HG03060 (cell line): Measurements from ENCODE around the gene GSG1.
"Not testable (repeated sequence)": the region's sequence is repeated elsewhere in the genome, so short reads cannot be mapped to it uniquely, and the experiment has no call there.

Experiments used
- ATAC-seq: cut with Tn5 transposase; IDR thresholded peaks from one replicate; pipeline ENCODE4 v1.9.1; 2021; ENCODE audit warnings: low read depth, moderate number of reproducible peaks; ENCODE audit not compliant: unreplicated experiment

The GSG1 gene

DNA sequence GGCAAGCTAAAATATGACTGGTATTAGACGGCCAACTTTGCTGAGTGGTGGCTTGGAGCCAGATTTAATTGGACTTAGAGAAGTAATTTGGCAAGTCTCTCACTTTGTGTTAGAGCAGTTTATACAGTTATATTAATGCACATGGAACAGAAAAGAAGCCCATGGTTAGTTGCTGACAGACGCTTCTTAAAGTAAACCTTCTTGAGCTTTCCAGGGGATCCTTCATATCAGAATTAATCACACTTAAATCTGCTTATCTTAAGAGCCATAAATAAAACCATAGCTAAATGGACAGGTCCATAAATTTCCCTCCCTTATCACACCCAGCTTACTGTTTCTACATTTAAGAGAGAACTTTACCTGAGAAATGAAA lies 9.6 kb downstream of the GSG1 start:
- ATAC-seq = no peak

- ATAC-seq = no peak
These were observed 10.1 kb downstream of the GSG1 start for GRCh38 chr12:13093191-13093847.

DNA sequence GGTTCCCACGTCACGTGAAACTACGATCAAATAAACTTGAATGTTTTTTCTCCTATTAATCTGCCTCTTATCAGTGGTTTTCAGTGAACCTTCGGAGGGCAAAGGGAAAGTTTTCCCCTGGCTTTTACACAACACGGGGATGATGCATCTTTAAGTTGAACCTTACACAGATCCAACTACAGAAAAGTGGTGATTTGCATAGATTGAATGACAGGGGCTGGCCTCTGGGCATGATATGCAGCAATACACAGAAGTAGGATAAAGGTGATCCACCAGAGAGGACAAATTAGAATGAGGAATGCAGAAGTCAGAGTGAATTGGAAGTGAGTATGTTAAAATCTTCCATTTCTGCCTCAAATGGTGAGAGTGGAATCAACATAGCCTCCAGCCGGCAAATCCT lies 11.6 kb downstream of the GSG1 start:
- ATAC-seq = no peak

GRCh38 chr12:13090054-13090453 lies 13.4 kb downstream of the GSG1 start:
- no peak for ATAC-seq

- ATAC-seq = no peak
These were observed 15.0 kb downstream of the GSG1 start for GRCh38 chr12:13088496-13088895.

GRCh38 chr12:13087766-13088165 lies 15.7 kb downstream of the GSG1 start:
- ATAC-seq = no peak

- ATAC-seq = no peak
These were observed 17.3 kb downstream of the GSG1 start for GRCh38 chr12:13085968-13086686.

GRCh38 chr12:13084898-13085640 lies 18.4 kb downstream of the GSG1 start:
- no peak for ATAC-seq

- ATAC-seq = not testable (repeated sequence)
These were observed 19.8 kb downstream of the GSG1 start for GRCh38 chr12:13083638-13084037.

- no peak for ATAC-seq
These were observed 20.6 kb downstream of the GSG1 start for GRCh38 chr12:13082861-13083260.

DNA sequence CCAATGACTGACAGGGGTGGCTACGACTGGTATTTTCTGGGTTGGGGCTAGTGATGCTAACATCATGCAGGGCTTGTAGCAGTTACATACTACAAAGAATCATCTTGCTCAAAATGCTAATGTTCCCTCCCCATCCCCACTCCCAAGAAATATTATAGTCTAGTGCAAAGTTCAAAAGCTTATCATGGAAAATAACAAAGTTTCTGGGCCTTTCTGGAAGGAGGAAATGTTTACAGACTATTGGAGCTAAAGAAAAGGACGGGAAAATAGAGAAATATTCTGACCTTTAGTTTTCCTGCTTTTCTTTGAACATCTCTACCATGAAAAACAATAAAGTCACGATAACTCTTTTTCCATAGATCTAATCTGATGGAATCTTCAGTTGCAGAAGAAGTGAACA lies 23.2 kb downstream of the GSG1 start:
- ATAC-seq = no peak

- ATAC-seq = no peak
These were observed 24.0 kb downstream of the GSG1 start for GRCh38 chr12:13079440-13079906.

GRCh38 chr12:13075786-13076570 lies 27.5 kb downstream of the GSG1 start:
- ATAC-seq = no peak

- no peak for ATAC-seq
These were observed 28.4 kb downstream of the GSG1 start for GRCh38 chr12:13075118-13075480.

DNA sequence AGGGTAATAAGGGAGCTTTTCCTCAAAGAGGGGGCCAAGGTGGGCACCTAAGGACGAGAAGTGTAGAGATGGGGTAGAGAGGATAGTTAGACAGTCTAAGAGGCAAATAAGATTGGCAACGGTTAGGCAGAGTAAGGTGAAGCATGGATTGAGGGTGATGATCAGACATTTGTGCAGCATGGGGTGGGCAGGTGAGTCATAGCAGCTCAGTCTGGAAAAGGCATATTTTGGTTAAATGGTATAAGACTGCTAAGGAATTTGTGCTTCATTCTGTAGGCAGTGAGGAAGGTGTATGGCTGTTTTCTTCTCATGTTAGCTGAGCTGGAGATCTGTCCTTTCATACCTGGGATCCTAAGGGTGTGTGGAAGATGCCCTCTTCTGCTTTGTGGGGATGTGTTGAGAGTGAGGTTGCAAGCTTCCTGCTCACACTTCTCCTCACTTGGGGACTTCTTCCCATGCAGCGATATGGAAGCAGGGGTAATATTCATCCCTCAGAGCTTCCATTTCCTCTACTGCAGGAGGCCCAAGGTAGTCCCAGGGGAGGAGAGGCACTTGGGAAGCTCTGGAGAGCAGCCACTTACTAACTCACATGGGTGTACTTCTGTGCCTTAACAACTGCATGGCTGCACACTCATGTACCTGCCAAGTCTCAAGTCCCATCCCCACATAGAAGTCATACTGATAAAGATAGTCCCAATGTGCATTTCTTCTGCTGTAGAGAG lies 28.9 kb downstream of the GSG1 start:
- ATAC-seq = no peak

DNA sequence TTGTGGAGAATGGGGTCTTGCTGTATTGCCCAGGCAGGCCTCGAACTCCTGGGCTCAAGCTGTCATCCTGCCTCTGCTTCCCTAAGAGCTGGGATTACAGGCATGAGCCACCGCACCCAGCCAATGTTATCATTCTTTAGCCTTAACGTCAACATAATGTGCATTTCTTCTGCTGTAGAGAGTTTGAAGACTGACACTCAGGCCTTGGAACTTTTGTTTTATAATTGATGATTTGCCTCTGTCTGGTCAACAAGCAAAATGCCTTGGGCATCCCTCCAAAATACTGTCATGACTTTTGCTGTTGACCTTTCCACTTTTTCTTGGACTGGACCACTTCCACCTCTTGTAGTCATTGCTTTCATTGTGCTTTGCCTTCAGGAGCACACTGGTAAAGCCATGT lies 30.3 kb downstream of the GSG1 start:
- ATAC-seq = no peak

DNA sequence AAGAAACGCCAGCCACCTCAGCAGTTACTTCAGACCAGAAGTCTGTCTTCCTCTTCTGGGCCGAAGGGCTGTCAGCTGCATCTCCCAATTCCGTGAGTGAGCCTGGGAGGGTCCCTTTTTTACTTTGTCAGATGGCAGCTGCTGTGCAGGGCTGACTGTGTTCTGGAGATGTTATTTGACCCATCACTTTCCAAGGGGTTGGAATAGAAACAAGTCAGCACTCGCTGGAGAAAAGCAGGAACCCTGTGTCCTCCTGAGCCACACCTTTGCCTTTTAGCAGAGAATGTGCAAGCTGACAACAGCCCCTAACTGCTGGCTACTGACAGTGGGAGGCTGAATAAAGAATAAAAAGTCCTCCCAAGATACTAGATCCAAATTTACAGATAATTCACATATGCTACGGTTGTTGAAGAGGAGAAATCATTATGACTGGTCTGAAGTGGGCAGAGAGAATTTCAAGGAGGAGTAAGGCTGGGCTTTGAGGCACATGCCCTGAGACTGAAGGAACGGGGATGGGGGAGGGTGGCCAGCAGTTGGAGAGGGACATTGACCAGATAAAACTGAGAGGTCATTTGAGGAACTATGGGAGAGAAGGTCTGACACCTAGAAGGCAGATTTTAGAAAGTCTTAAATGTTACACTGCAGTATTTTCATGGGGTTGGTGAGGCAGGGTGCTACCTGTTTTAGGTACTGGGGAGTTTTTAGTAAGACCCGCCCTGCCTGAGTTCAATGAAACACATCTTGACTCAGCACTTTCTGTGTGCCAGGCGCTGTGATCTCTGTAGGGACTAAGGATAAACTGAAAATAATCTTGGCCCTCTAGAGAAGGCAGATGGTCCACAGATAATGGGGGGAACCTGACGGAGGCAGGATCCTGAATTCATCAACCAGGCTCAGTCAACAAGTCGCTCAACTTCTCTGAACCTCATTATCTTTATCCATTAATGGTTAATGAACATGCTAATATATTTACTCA lies 31.9 kb downstream of the GSG1 start:
- ATAC-seq = no peak

- ATAC-seq = no peak
These were observed 34.1 kb downstream of the GSG1 start for GRCh38 chr12:13069380-13069779.

- ATAC-seq = no peak
These were observed 36.1 kb downstream of the GSG1 start for GRCh38 chr12:13067322-13067721.
